Endothelial cell of umbilical vein (primary cell): Measurements from ENCODE around the gene CC2D2B. TPM values are rescaled to one million over a fixed set of nuclear protein-coding genes. Genes with fewer than 3 reads are reported as not detected.

Experiments used
- BruUV-seq: library from RNA; stranded (reverse); fragments of 400-500 nt; replicated peaks from 2 replicates; lab custom pipeline; 2021; lab: Mats Ljungman, UMichigan
- CTCF ChIA-PET: fragments of 300-600, 350-600 bp; sonication (Branson Sonifier 250); formaldehyde crosslinking; loops from one replicate; lab custom pipeline; 2021; ENCODE audit warnings: antibody characterized with exemption, inconsistent platforms; lab: Charles Lee
- POLR2A ChIA-PET: fragments of 300-600, 350-600 bp; sonication (Branson Sonifier 250); formaldehyde crosslinking; loops from one replicate; lab custom pipeline; 2021; ENCODE audit warnings: antibody characterized with exemption, inconsistent platforms; lab: Charles Lee
- DNase-seq: peaks from one replicate; pipeline ENCODE4 v3.0.0-alpha.2; 2011; ENCODE audit warnings: low read depth, low spot score
- FAIRE-seq: peaks from 2 replicates; lab custom pipeline; 2011; peaks lifted over from hg19 to GRCh38; lab: Jason Lieb, UNC
- H2AFZ ChIP-seq: 2 replicates; pipeline ENCODE4 v1.6.0; 2012; ENCODE audit warnings: low read depth, low read length, control low read depth, inconsistent platforms
- H3K27ac ChIP-seq: 2 replicates; pipeline ENCODE4 v1.5.1; 2011; ENCODE audit warnings: low read depth, mild to moderate bottlenecking, control low read depth, low read length, moderate library complexity; ENCODE audit not compliant: insufficient read depth
- H3K27me3 ChIP-seq, 2 experiments: 2 replicates each; pipeline versions ENCODE4 v1.6.0 to v1.6.1; 2011; ENCODE audit warnings: low read length in 2 of 2, mixed read lengths in 1 of 2; ENCODE audit not compliant: control insufficient read depth in 2 of 2, insufficient read depth in 2 of 2
- H3K36me3 ChIP-seq, 2 experiments: 2 replicates in 1 of 2; 3 replicates in 1 of 2; pipeline ENCODE4 v1.5.1; 2011; ENCODE audit warnings: low read length in 2 of 2, mild to moderate bottlenecking in 1 of 2, moderate library complexity in 1 of 2; ENCODE audit not compliant: control insufficient read depth in 2 of 2, insufficient read depth in 2 of 2; ENCODE audit errors: extremely low read depth in 1 of 2
- H3K4me1 ChIP-seq: 3 replicates; pipeline ENCODE4 v1.5.1; 2011; ENCODE audit warnings: mild to moderate bottlenecking, low read length; ENCODE audit not compliant: control insufficient read depth, insufficient read depth; ENCODE audit errors: extremely low read depth
- H3K4me2 ChIP-seq: 2 replicates; pipeline ENCODE4 v1.6.1; 2011; ENCODE audit warnings: low read length, control low read depth, mixed read lengths; ENCODE audit not compliant: insufficient read depth
- H3K4me3 ChIP-seq, 3 experiments: fragments of 200-600 bp in 1 of 3; sonication (generic), shearing (Covaris generic) in 1 of 3; replicated peaks in 1 of 3; 2 replicates each; pipeline ENCODE4 v1.5.1; 2011 to 2016; ENCODE audit warnings: control low read depth in 3 of 3, low read length in 3 of 3, mild to moderate bottlenecking in 2 of 3, inconsistent platforms in 1 of 3, low read depth in 1 of 3, moderate library complexity in 1 of 3; ENCODE audit not compliant: insufficient read depth in 1 of 3
- H3K79me2 ChIP-seq: 2 replicates; pipeline ENCODE4 v1.6.0; 2012; ENCODE audit warnings: low read length, inconsistent platforms; ENCODE audit not compliant: control insufficient read depth, insufficient read depth
- H3K9ac ChIP-seq: replicated peaks from 2 replicates; pipeline ENCODE3; 2011; ENCODE audit warnings: low read length, control low read depth; ENCODE audit not compliant: insufficient read depth; ENCODE audit errors: extremely low read depth
- H3K9me1 ChIP-seq: replicated peaks from 3 replicates; pipeline ENCODE4 v1.6.0; 2011; ENCODE audit warnings: mild to moderate bottlenecking, low read length; ENCODE audit not compliant: control insufficient read depth, insufficient read depth; ENCODE audit errors: extremely low read depth
- H3K9me3 ChIP-seq: replicated peaks from 2 replicates; pipeline ENCODE4 v1.5.1; 2012; ENCODE audit warnings: low read length, inconsistent platforms; ENCODE audit not compliant: control insufficient read depth, insufficient read depth
- H4K20me1 ChIP-seq: replicated peaks from 2 replicates; pipeline ENCODE3; 2011; ENCODE audit warnings: mild to moderate bottlenecking, low read length; ENCODE audit not compliant: control insufficient read depth, insufficient read depth; ENCODE audit errors: extremely low read depth
- CTCF ChIP-seq, 2 donors: IDR thresholded peaks; 1 replicate in 1 of 2; 2 replicates in 1 of 2; pipeline ENCODE4 v1.5.1; 2011; ENCODE audit warnings: low read length in 2 of 2, mild to moderate bottlenecking in 2 of 2, moderate library complexity in 2 of 2, control low read depth in 1 of 2, inconsistent platforms in 1 of 2, low read depth in 1 of 2; ENCODE audit not compliant: insufficient read depth in 1 of 2; ENCODE audit errors: extremely low read depth in 1 of 2
- EZH2 ChIP-seq: IDR thresholded peaks from 2 replicates; pipeline ENCODE4 v1.6.1; 2012; ENCODE audit warnings: borderline replicate concordance, low read depth, mild to moderate bottlenecking, moderate library complexity, low read length, inconsistent platforms; ENCODE audit not compliant: severe bottlenecking
- FOS ChIP-seq: IDR thresholded peaks from 2 replicates; pipeline ENCODE4 v1.6.1; 2011; ENCODE audit warnings: mild to moderate bottlenecking, low read length, moderate library complexity, borderline replicate concordance; ENCODE audit not compliant: insufficient read depth
- GATA2 ChIP-seq: IDR thresholded peaks from 2 replicates; pipeline ENCODE4 v1.7.0; 2011; ENCODE audit warnings: low read depth, mild to moderate bottlenecking, moderate library complexity, mixed read lengths, low read length; ENCODE audit not compliant: insufficient read length, insufficient read depth
- JUN ChIP-seq: IDR thresholded peaks from 2 replicates; pipeline ENCODE4 v1.6.1; 2011; ENCODE audit warnings: borderline replicate concordance, low read depth; ENCODE audit not compliant: insufficient read length, insufficient read depth
- MYC ChIP-seq: IDR thresholded peaks from one replicate; pipeline ENCODE4 v1.6.1; 2011; ENCODE audit warnings: mild to moderate bottlenecking, low read depth, low read length
- POLR2A ChIP-seq: IDR thresholded peaks from 2 replicates; pipeline ENCODE4 v1.6.1; 2012; ENCODE audit warnings: low read depth, mild to moderate bottlenecking, control low read depth, low read length
- POLR2AphosphoS5 ChIP-seq: IDR thresholded peaks from 2 replicates; pipeline ENCODE4 v1.6.1; 2012; ENCODE audit warnings: low read depth, mild to moderate bottlenecking, control low read depth, low read length, moderate library complexity; ENCODE audit not compliant: insufficient read depth
- dilution Hi-C: fragments of 300-500 bp; cut with MboI; formaldehyde crosslinking; loops from one replicate; pipeline ENCODE4 v1.15.0; 2019; ENCODE audit warnings: low sequenced_read_pairs; ENCODE audit not compliant: extremely low pct_ligation_motif_present
- intact Hi-C: fragments of 100-400 bp; cut with micrococcal nuclease; formaldehyde crosslinking; loops from one replicate; pipeline ENCODE4 v1.10.0; 2022
- polyA plus RNA-seq, 4 experiments: library from polyadenylated mRNA; depleted of rRNA in 3 of 4; stranded (reverse) in 3 of 4; unstranded in 1 of 4; fragments of >200 nt; gene quantifications; 2 replicates each; pipeline versions ENCODE4 v1.2.1 to v1.2.3, GENCODE V29; 2011 to 2012; ENCODE audit warnings: missing spikeins in 1 of 4
- total RNA-seq: library from RNA; stranded (reverse); gene quantifications from 2 replicates; pipeline ENCODE4 v1.2.3, GENCODE V29; 2021
- TF ChIP-seq, protein P1 (sequence below): IDR thresholded peaks from 2 replicates; pipeline ENCODE4 v1.6.1; 2011; ENCODE audit not compliant: insufficient read depth, insufficient read length

The CC2D2B gene
- total and polyA plus RNA-seq, 2 donors (not counting 3 experiments of a cell fraction or from before 2014, with no cell fraction given): 0.21 to 1.2 TPM

- TF ChIP-seq MYC (no peak), CTCF (IDR thresholded peaks at IDR 0.05; ENCODE audit: extremely low read depth in 1 of 2, insufficient read depth in 1 of 2, low read depth in 1 of 2, low read length in 2 of 2) (no peak), POLR2A (no peak), EZH2 (no peak)
- intact Hi-C loops (no loop called here), dilution Hi-C loops (no loop called here)
- no peaks in the 10 kb centered on the region for H3K4me1 ChIP-seq
- H3K9ac ChIP-seq: no peak overlapping the region
- peaks cover 0 to 1% of the 10 kb centered on the region in 2 experiments for H3K36me3 ChIP-seq
- no peaks in the 10 kb centered on the region for H3K9me3 ChIP-seq
- no peaks in the 10 kb centered on the region for H3K27me3 ChIP-seq
- DNase-seq: no peak
- no peak overlapping the region for H2AFZ ChIP-seq
- POLR2A ChIA-PET: no interaction called here
- H3K27ac ChIP-seq: no peak overlapping the region
- H3K4me3 ChIP-seq: no peak overlapping the region
- no peak overlapping the region for H3K4me2 ChIP-seq
- CTCF ChIA-PET: no interaction called here
- H3K79me2 ChIP-seq: no peaks in the 10 kb centered on the region
- H3K9me1 ChIP-seq: no peaks in the 10 kb centered on the region
- no TSS peak for BruUV-seq
- no peak for FAIRE-seq
- H4K20me1 ChIP-seq: no peaks in the 10 kb centered on the region
These were observed 29.9 kb upstream of the CC2D2B start for GRCh38 chr10:95877881-95878280.

DNA sequence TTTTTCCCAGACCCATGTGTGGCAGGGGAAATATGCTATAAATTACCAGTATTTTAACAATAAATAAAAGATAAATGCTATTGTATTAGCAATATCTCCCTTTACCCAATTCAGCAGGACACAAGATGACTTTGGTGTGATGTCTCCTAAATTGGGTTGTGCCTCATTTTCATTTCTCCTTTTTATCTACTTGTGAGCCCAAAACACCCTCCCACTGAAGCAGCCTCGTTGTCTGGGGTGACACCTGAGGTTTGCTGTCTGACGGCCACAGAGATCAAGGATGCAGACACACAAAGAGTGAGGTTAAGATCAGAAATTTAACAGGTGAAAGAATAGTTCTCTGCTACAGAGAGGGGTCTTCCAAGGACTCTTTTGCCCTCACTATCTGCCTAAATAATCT lies 27.1 kb upstream of the CC2D2B start:
- H3K27me3 ChIP-seq: no peaks in the 10 kb centered on the region
- H3K4me2 ChIP-seq: no peak overlapping the region
- H3K9me3 ChIP-seq: no peaks in the 10 kb centered on the region
- no peaks in the 10 kb centered on the region for H4K20me1 ChIP-seq
- no peak overlapping the region for H3K27ac ChIP-seq
- DNase-seq: no peak
- no TSS peak for BruUV-seq
- no peak overlapping the region for H3K4me3 ChIP-seq
- H2AFZ ChIP-seq: no peak overlapping the region
- intact Hi-C loops (no loop called here), dilution Hi-C loops (no loop called here)
- peaks cover 0 to 1% of the 10 kb centered on the region in 2 experiments for H3K36me3 ChIP-seq
- H3K79me2 ChIP-seq: no peaks in the 10 kb centered on the region
- H3K9ac ChIP-seq: no peak overlapping the region
- H3K9me1 ChIP-seq: no peaks in the 10 kb centered on the region
- ChIA-PET CTCF (interaction anchor here (1.7 kb wide), 1 partner anchor 187 kb away, joined by 6 read pairs; the partner anchor contains the start of gene TCTN3), POLR2A (no interaction called here)
- no peaks in the 10 kb centered on the region for H3K4me1 ChIP-seq
- FAIRE-seq: no peak
- TF ChIP-seq GATA2 (no peak), POLR2A (no peak), MYC (no peak), JUN (no peak), CTCF (IDR thresholded peaks at IDR 0.05; ENCODE audit: extremely low read depth in 1 of 2, insufficient read depth in 1 of 2, low read depth in 1 of 2, low read length in 2 of 2) (no peak), POLR2AphosphoS5 (no peak), EZH2 (no peak), FOS (no peak)
- TF ChIP-seq, protein P1, sequence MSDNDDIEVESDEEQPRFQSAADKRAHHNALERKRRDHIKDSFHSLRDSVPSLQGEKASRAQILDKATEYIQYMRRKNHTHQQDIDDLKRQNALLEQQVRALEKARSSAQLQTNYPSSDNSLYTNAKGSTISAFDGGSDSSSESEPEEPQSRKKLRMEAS: no peak
